Stimulated activated CD8-positive, alpha-beta memory T cell treated with anti-CD3 and anti-CD28 coated beads, Interleukin-12 subunit alpha, Interleukin-12 subunit beta, amount 100 ng/mL, for 24 hours (primary cell): ENCODE results near the gene GLCCI1.
"Not testable (repeated sequence)": the region's sequence is repeated elsewhere in the genome, so short reads cannot be mapped to it uniquely, and the experiment has no call there.

Experiments
- DNase-seq: peaks from one replicate; pipeline ENCODE4 v3.0.0-alpha.2; 2020; ENCODE audit errors: extremely low read depth

The GLCCI1 gene

DNA sequence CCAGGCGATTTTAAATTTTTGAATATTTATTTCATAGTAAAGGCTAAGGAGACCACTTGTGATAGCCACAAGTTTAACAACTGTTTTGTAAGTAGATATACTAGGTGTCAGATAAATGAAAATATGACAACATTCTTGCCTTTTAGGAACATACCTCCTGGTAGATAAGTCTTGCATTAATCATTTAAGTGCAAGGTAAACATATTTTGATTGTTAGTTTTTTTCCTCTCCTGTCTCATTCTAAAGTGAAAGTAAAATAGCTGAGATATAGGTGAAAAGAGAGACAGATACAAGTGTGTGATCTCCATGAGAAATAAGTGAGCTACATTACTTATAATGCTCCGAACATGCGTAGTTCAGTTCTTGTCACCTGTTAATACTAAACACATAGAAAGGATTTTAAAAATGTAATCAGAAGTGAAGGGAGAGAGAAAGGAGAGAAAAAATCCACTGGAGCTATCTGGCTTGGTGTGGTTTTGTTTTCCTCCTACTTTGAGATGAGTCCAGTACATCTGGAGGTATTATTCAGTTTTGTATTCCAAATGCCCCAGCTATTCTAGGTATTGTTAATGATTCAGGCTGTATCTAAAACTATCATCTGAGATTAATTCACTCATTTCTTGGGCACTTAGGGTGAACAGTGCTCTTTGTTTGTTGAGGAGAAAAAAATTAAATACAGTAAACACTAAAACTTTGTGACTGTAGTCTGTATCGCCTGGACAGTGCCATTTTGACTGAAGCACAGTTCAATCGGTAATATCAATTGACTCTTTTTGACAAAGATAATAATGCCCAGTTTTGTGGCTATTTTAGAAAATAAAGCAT, 21.2 kb downstream of the GLCCI1 start:
- DNase-seq = no peak

DNA sequence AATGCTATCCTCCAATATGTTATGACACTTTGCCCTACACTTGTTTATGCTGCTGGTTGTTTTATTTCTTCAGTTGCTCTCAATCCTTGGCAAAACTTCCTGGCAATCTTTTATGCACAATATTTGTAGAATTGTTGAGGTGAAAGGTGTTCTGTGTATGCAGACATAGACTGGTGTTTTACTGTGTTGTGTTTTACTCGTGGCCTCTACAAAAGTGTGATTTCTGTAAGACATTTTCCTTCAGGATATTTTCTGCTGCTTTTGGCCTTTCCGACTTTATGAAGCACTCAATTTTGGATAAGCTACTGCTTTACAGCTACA, 21.8 kb downstream of the GLCCI1 start:
- no peak for DNase-seq

GRCh38 chr7:7992506-7992905, 23.9 kb downstream of the GLCCI1 start:
- DNase-seq = no peak

GRCh38 chr7:7995348-7995747, 26.8 kb downstream of the GLCCI1 start:
- not testable (repeated sequence) for DNase-seq

- DNase-seq = no peak
Observed at GRCh38 chr7:7996568-7996967, 28.0 kb downstream of the GLCCI1 start.

- no peak for DNase-seq
Observed at GRCh38 chr7:8000315-8000941, 31.8 kb downstream of the GLCCI1 start.

DNA sequence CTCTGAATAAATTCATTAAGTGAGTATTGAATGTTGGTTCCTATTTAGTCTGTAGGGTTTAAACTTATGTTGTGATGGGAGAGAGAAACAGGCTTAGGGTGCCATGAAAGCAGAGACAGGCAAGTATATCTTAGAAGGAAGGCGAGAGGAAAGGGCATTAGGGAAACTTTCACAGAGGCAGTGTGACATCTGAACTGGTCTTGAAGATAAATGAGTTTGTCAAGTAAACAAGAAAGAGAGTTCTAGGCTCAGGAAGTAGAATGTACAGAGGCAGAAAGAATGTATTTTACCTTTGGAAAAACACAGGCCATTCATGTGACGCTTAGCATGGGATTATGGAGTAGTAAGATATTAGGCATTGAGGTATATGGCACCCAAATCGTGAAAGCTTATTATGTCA, 34.5 kb downstream of the GLCCI1 start:
- DNase-seq = no peak

GRCh38 chr7:8005279-8005678, 36.7 kb downstream of the GLCCI1 start:
- DNase-seq = no peak

- DNase-seq = no peak
Observed at GRCh38 chr7:8014399-8014798, 45.8 kb downstream of the GLCCI1 start.

- no peak for DNase-seq
Observed at GRCh38 chr7:8015100-8015745, 46.6 kb downstream of the GLCCI1 start.

- DNase-seq = no peak
Observed at GRCh38 chr7:8015746-8016120, 47.1 kb downstream of the GLCCI1 start.

DNA sequence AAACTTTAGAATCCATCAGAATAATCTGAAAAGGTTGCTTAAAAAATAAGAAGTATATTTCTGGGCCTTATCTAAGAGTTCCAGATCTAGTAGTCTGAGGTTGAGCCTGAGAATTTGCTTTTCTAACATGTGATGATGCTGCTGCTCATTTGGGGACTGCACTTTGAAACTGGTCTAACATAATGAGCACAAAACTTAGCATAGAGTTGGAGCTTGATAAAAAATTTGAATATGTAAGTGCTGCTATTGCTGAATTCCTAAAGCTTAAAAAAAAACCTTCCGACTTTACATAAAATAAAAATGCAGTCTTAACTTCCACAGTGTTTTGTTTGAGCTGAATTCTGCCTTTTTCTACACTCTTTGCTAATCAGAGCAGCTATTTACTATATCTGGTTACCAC, 48.8 kb downstream of the GLCCI1 start:
- DNase-seq = no peak

- no peak for DNase-seq
Observed at GRCh38 chr7:8018961-8019360, 50.4 kb downstream of the GLCCI1 start.

DNA sequence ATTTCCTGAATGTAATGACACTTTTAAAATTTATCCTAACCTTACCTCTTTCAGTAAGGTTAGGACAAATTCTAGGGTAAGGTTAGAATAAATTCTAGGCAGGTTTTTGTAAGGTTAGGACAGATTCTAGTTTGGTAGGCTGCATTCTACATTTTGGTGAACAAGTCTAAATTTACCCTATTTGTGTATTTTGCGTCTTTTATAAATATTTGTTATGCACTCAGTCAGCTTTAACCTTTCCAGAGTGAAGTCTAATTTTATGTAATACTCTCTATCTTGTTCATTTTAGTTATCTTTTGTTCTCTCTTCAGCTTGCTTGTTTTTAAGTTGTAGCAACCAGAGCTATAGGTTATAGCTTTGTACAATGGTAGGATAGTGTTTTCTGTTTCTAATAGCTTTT, 54.0 kb downstream of the GLCCI1 start:
- no peak for DNase-seq

- no peak for DNase-seq
Observed at GRCh38 chr7:8035192-8035591, 66.6 kb downstream of the GLCCI1 start.

DNA sequence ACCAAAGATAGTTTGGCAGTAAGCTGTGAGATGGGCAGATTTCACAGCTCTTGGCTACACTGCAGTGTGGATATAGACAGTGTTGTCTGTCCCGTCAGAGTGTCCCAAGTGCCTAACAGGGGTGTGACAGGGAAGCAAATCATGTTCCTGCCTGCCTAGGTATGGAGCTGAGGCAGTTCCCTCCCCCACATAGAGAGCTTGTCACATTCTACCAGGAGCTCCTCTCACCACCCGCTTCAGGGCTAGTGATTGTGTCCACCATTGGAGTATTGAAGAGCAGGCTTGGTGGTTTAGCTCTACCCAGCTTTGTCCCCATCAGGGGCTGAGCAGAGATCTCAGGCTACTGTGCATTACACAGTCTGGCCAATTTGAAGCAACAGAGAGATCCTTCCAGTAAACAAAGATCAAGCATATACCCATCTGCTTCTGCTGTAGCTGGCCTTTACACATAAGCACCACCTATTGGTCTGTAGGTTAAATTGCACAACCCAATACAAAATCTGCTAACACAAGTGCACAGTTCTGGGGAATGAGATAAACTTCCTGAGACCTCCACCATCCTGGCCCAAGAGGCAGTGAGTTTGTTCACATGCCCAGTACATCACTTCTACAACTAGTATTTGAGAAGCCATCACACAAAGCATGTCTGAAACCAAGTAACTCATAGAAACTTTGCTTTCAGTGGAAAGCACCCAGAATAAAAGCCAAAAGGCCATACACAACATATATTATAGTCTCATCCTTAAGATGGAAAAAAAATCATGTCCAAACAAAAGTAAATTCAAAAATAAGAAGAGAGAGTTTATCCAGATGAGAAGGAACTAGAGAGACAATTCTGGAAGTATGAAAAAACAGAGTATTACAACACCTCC, 67.3 kb downstream of the GLCCI1 start:
- DNase-seq = no peak

DNA sequence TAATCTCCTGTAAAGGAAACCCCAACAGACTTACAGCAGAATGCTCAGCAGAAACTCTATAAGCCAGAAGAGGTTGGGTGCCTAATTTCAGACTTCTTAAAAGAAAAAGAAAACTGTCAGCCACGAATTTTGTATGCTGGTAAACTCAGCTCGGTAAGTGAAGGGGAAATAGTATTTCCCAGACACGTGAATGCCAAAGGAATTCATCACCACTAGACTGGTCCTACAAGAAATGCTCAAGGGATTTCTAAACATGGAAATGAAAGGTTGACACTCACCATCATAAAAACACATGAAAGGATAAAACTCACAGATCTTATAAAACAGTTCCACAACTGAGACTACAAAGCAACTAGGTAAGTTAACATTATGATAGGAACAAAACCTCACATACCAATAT, 68.6 kb downstream of the GLCCI1 start:
- DNase-seq = no peak

- no peak for DNase-seq
Observed at GRCh38 chr7:8040768-8041369, 72.3 kb downstream of the GLCCI1 start.

GRCh38 chr7:8042796-8043535, 74.4 kb downstream of the GLCCI1 start:
- no peak for DNase-seq

DNA sequence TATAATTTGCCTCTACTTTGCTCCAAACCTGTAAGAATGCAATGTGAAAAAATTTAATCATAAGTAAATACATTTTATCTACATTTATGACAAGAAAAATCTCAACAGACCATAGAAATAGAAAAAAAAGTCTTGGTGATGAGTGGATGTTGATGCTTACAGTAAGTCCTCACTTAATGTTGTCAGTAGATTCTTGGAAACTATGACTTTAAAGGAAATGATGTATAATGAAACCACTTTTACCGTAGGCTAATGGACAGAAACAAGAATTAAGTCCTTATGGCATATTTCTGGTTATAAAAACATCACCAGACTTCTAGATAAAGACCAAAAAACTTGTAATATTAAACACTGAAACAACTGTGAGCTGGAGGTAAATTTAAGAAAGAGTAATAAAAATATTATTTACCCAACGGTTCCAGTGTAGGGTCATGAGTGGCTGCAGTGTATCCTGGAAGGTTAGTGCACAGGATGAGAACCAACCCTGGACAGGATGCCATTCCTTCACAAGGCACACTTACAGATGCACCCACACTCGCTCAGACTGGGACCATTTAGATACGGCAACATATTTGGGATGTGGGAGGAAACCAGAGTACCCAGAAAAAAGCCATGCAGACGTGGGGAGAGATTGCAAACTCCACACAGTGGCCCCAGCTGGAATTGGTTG, 76.3 kb downstream of the GLCCI1 start:
- no peak for DNase-seq

DNA sequence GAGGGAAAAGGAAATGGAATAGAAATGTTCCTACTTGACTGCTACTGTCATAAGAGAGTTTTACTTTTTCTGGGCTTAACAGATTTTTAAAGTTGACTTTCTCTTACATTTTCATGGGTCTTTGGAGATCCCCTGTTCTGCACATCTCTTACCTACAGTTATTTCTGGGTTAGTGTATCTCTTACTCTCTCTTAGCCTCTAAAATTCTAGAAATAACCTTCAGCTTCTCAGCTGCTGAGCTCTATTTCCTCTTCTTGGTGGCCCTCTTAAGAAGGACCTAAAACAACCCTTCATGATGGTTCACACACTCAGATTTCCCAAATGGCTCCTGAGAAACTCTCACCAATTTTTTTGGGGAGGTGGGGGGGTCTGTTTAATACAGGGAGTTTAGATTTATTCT, 79.5 kb downstream of the GLCCI1 start:
- DNase-seq = not testable (repeated sequence)
